GM18519 (cell line): ENCODE data around the gene ORMDL1.

ENCODE experiments used
- ATAC-seq: cut with Tn5 transposase; IDR thresholded peaks from one replicate; pipeline ENCODE4 v1.9.1; 2021; ENCODE audit warnings: mild to moderate bottlenecking, moderate library complexity; ENCODE audit not compliant: unreplicated experiment, low FRiP score

The ORMDL1 gene

GRCh38 chr2:189783927-189784867, at the start of gene ORMDL1, which contains the start of gene PMS1:
Gene ORMDL1 (minus strand): TSS chr2:189784339. CDS start chr2:189782595, 1,744 bp downstream.
Gene PMS1 (plus strand): TSS chr2:189784450. CDS start chr2:189791810, 7,360 bp downstream.
- peak; percentile 93 for ATAC-seq

GRCh38 chr2:189830510-189830909, 46.4 kb upstream of the ORMDL1 start:
- no peak for ATAC-seq

GRCh38 chr2:189829102-189829833, 45.1 kb upstream of the ORMDL1 start:
- no peak for ATAC-seq

GRCh38 chr2:189826039-189826438, 41.9 kb upstream of the ORMDL1 start:
- no peak for ATAC-seq

- no peak for ATAC-seq
Measured at GRCh38 chr2:189824694-189825396, 40.7 kb upstream of the ORMDL1 start.

- ATAC-seq: no peak
Measured at GRCh38 chr2:189821953-189822748, 38.0 kb upstream of the ORMDL1 start.

GRCh38 chr2:189819297-189819704, 35.2 kb upstream of the ORMDL1 start:
- ATAC-seq: no peak

- ATAC-seq: no peak
Measured at GRCh38 chr2:189818249-189819038, 34.3 kb upstream of the ORMDL1 start.

GRCh38 chr2:189803431-189803830, 19.3 kb upstream of the ORMDL1 start:
- ATAC-seq: no peak

GRCh38 chr2:189802396-189802912, 18.3 kb upstream of the ORMDL1 start:
- no peak for ATAC-seq

GRCh38 chr2:189799531-189799930, 15.4 kb upstream of the ORMDL1 start:
- no peak for ATAC-seq

GRCh38 chr2:189799030-189799331, 14.8 kb upstream of the ORMDL1 start:
- ATAC-seq: no peak

GRCh38 chr2:189798312-189799029, 14.3 kb upstream of the ORMDL1 start:
- ATAC-seq: peak; percentile 54

GRCh38 chr2:189797902-189798301, 13.8 kb upstream of the ORMDL1 start:
- no peak for ATAC-seq

- ATAC-seq: no peak
Measured at GRCh38 chr2:189794310-189794709, 10.2 kb upstream of the ORMDL1 start.

GRCh38 chr2:189791338-189792042, 7.4 kb upstream of the ORMDL1 start:
- no peak for ATAC-seq

GRCh38 chr2:189783451-189783926, 650 bp downstream of the ORMDL1 start:
- peak; percentile 4 for ATAC-seq

- no peak for ATAC-seq
Measured at GRCh38 chr2:189782221-189782671, 1.9 kb downstream of the ORMDL1 start.
